GM18951 (cell line): ENCODE data around the gene CFAP97.
A peak's percentile ranks its signal among the peaks of the same experiment; 100 is the strongest.

Experiments used
- POLR2A ChIP-seq: IDR thresholded peaks from 4 replicates; pipeline ENCODE4 v1.6.1; 2011; ENCODE audit warnings: mild to moderate bottlenecking; ENCODE audit not compliant: insufficient read length, insufficient read depth; ENCODE audit errors: extremely low read depth
- in situ Hi-C: fragments of 300-500 bp; cut with MboI; formaldehyde crosslinking; loops from one replicate; pipeline ENCODE4 v1.12.0; 2022; ENCODE audit warnings: low sequenced_read_pairs, mixed read lengths, inconsistent platforms; ENCODE audit not compliant: unreplicated experiment

Gene CFAP97

DNA sequence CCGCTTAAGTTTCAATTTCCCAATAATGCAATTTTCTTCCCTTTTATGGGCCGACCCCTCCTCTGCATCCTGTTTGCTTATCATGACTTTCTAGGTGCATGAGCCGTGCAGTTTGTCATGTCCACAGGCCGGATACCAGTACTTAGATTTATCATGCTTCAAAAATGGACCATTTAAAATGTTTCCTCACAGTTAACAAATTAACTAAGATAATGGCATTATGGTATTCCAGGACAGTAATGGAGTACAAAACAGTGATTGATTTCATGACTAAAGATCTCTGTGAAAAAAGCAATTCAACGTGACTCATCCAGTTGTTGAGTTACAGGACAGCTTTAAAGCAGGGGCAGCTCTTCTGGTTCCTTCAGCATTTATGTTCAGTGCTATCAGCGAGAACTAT is 28.6 kb upstream of the CFAP97 start:
- TF ChIP-seq POLR2A, result no peak
- in situ Hi-C loops, result no loop called here

DNA sequence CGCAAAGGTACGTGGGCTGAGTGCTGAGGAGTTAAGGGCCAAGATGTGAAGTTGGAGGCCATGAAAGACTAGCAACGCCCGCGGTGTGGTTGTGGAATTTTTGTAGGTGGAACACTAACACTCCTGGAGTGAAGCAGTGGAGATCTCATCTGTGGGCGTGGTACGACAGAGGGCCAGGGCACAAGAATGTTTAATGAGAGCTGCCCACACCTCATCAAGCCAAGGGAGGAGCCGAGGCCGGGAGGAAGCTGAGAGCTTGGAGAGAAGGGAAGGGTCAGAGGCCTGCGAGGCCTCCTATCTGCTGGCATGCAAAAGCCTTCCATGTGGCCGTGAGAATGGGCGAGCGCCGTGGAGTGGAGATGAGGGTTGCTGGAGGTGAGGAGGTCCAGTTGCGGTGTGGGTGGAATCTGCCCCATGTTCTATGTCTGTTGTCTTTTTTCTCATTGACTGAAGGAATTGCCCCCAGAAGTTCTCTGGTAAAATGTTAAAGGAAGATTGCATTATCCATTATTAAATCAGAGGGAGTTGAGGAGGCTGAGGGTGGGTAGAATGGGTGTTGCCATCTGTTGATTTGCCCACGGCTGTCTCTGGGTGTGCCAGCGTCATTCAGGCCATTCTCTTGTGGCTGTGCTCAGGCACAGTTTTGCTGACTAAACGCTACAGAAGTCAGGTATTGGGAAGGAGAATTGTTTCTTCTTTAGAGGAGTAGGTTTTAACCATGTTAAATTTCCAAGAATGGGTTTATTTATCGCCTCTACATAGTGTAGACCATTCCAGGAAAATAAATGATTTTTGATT is 25.4 kb upstream of the CFAP97 start:
- TF ChIP-seq POLR2A, result no peak
- in situ Hi-C loops, result no loop called here

DNA sequence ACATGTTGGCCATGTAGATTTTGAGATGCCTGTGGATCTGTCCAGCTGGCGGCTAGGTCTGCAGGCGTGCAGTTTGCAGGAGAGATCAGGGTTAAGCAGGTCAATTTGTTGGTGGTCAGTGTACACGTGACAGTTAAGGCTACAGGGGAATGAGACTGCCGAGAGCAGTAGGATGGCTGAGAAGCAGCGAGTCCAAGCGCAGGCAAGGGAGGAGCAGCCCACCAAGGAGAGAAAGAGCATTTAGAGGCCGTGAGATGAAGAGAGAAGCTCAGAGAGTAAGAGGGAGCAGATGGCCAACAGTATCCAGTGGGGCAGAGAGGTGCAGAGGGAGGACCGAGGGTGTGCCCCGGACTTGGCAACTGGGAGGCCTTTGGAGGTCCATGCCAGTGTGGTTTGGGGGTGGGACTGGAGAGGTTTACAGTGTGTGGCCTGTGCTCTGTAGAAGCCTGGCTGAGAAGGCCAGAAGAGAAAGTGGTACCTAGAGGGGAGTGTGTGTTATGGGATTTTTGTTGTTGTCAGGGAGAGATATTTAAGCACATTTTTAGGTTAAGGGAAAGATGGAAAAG is 24.0 kb upstream of the CFAP97 start:
- in situ Hi-C loops, result no loop called here

DNA sequence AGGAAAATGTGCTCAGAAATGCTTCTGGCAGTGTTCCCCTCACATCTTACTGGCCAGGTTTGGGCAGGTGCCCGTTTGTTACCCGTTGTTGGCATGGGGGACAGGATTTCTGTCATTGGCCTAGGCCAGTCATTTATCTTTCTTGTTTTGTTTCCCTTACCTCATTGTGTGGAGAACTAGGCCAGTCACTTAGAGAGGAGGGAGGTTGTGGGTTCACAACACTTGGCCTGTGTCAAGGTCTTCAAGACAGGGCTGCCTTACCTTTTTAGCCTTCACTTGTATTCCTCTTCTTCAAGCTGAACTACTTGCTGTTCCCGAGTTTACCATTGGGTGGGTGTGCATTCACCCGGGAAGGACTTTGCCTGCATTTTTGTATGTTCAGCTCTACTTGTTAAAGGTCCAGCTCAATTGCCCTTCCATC is 23.3 kb upstream of the CFAP97 start:
- in situ Hi-C loops, result no loop called here
- no peak for TF ChIP-seq POLR2A

More for the DNA sequence above, 24.0 kb upstream of the CFAP97 start:
- no peak for TF ChIP-seq POLR2A

DNA sequence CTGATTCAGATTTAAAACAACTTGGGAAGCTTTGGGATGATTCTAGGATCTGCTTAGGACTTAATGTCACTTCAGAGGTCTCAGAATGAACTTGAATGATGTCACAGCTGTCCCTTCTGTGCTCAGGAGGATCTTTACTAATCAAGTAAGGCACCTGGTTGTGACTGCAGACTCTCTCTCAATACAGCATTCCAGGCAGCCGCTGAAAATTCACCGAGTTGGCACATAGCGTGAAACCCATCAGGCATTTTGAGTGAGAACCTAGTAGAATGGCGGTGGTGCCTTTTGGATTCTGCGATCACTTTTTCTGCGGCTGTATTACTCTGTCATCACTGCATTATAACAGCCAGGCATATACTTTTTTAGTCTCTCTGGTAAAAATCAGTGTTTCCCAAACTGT is 22.1 kb upstream of the CFAP97 start:
- no peak for TF ChIP-seq POLR2A
- in situ Hi-C loops, result no loop called here

DNA sequence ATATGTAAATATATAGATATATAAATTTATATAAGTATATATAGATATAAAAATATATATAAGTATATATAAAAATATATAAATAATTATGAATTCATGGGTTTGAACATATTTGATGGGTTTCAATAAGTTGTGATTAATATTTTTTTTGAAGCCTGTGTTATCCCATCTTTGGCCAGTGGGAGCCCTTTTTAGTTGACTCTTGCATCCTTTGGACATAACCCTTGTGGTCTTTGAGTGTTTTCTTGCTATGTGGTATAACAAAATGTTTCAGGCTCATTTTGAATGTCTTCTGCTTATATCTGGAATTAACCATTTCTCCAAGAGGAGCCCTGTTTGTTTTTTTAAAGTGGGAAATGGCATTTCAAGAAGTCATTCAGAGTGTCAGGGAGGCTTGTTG is 20.8 kb upstream of the CFAP97 start:
- in situ Hi-C loops, result no loop called here
- no peak for TF ChIP-seq POLR2A

DNA sequence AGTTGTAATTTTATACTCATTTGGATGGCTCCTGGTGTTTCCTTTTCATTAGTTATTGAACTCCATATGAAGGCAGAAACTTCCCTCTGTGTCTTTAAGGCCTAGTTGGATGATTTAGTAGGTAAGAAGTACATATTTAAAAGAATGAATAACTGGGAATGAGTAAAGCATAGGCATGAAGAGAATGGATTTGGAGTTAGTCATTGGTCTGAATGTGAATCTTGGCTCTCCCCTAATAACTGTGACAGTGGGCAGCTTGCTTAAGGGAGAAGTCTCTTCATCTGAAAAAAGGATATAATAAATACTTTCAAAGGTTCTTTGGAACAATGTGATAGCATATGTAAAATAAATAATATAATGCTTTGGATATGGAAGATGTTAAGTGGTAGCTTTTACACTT is 18.8 kb upstream of the CFAP97 start:
- in situ Hi-C loops, result no loop called here
- no peak for TF ChIP-seq POLR2A

DNA sequence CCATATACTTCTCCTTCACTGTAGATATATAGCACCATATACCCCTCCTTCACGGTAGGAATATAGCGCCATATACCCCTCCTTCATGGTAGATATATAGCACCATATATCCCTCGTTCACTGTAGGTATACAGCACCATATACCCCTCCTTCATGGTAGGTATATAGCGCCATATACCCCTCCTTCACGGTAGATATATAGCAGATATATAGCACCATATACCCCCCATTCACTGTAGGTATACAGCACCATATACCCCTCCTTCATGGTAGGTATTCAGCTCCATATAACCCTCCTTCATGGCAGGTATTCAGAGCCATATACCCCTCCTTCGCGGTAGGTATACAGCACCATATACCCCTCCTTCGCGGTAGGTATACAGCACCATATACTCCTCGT is 18.1 kb upstream of the CFAP97 start:
- TF ChIP-seq POLR2A, result no peak
- in situ Hi-C loops, result no loop called here

DNA sequence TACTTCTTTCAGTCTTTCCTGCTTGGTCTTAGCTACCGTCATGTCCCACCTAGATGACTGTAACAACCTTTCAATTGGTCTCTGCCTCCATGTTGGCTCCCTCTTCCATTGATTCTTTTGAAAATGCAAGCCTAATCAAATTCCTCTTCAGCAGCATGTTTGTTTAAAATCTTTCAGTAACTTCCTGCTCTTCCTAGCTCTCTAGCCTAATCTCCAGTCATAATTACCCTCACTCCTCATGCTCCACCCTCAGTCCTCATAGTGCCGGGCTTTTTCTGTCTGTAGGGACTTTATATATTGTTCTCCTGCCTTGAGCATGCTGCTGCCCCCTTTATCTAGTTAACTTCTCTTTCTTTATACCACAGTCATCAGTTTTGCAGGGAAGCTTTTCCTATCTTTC is 17.7 kb upstream of the CFAP97 start:
- TF ChIP-seq POLR2A, result no peak
- in situ Hi-C loops, result no loop called here

DNA sequence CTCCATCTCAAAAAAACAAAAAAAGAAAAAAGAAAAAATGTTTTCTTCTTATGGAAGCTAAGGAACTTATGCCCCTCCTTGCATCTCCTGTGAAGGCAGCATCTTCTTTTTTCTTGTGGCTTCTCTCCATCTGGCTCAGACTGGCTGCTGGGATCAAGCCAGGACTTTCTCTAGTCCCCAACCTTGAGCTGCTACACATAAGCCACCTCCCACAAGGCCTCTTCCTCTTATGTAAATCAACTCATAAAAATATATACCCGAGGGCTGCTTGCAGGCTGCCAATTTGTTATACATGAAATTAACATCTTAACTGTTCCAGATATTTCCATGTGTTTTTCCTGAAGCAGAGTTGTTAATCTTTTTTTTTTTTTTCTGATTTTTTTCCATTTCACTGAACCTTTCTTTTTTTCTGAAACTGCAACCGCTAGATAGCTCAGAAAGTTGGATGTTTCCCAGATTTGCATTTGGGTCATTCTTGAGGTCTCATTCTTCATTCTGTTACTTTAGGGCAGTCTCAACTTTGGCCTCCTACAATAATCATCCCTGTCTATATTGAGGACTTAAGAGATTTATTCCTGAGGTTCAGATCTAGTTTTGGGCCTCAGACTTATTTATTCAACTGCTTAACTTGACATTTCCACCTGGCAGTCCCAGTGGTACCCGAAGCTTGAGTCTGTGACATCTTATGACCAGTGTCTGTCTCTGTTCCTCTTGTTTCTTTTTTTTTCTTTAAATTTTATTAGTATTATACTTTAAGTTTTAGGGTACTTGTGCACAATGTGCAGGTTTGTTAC is 15.9 kb upstream of the CFAP97 start:
- in situ Hi-C loops, result no loop called here
- no peak for TF ChIP-seq POLR2A

DNA sequence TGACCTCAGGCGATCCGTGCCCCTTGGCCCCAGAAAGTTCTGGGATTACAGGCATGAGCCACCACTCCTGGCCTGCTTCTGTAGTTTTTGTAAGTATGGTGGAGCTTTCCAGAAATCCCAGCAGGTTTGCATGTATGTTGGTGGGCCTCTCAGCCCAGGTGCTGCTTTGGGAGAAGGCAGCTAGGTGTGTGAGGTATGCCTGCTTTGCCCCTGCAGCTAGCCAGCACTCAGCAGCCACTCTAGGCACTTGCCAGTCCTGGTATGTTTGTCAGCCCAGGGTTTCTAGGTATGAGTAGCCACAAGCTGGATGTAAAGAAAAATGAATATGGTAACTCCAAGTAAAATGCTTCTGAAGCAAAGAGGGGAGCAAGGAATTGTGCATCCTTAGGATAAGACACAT is 14.5 kb upstream of the CFAP97 start:
- no peak for TF ChIP-seq POLR2A
- in situ Hi-C loops, result no loop called here

DNA sequence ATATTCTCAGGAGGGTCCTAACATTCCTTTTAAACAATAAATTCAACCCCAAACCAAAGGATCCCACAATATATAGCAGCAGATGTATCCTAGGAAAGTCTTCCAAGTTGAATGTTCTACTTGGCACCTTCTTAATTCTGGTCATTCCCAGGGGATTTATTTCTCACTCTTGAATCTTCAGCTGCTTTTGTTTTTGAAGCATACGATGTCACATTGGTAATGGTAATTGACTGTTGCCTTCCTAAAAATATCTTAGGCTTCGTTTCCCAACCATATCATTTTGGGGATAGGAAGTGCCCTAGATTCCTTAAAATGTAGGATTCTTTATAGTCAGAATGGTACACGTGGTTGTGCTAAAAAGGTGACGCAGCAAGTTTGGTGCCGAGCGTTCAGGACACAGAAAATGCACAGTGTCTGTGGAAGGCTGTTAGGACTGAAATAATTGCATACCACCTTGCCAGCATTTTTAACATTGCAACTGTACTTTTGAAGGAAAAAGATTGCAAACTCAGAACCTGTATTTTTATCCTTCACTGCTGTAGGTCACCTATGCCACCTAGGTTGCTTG is 13.7 kb upstream of the CFAP97 start:
- TF ChIP-seq POLR2A, result no peak

DNA sequence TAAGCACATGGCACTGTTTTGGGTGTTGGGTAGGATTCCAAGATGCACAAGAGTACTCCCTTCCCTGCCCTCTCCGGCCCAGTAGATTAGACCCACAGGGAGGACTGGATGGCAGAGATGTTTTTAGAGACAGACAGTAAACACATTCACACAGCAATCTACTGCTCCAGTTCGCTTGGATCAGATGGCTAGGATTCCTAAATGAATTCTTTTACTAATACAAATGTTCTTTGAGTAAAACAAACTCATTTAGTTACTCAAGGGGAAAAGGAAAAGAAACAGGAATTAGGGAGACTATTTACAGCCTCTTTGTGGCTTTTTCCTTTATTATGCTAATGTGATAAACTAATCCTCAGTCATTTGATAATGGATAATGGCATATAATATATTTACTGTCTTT is 11.5 kb upstream of the CFAP97 start:
- TF ChIP-seq POLR2A, result no peak
- in situ Hi-C loops, result no loop called here

More for the DNA sequence above, 13.7 kb upstream of the CFAP97 start:
- in situ Hi-C loops, result no loop called here

DNA sequence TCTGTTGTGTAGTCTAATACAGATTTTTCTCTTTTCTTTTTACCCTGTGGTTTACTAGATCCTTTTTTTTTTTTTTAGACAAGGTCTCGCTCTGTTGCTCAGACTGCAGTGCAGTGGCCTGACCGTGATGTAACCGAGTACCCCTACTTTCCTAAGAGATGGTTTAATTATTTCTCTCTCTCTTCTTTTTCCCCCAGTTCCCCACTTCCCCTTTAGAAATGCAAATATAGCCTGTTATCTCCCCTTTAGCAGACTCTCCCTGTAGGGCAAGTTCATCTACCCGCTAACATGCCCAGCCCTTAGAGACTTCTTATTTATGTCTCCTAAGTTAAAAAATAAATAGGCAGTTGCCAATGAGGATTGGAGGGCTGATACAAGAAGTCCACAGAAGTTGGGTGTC is 10.1 kb upstream of the CFAP97 start:
- TF ChIP-seq POLR2A, result no peak
- in situ Hi-C loops, result no loop called here

DNA sequence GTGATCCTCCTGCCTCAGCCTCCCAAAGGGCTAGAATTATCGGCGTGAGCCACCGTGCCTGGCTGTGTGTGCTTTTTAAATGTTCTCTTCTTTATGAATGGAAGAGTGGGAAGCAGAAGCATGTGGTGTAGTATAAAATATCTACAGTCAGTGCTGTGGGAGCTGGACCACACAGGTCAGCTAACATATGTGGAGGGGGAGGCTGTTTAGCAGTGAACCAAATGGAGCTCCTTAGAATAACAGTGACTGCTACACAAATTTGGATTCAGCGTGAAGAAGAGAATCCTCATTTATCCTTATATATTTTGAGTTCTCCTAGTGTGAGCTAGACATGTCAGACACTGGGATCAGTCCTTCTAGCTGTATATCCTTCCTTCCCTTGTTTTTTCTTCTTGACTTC is 8.8 kb upstream of the CFAP97 start:
- in situ Hi-C loops, result no loop called here
- TF ChIP-seq POLR2A, result peak; percentile 5
